Keratinocyte (primary cell): ENCODE measurements around the gene PPP1R3E.

ENCODE experiments used
- CTCF ChIP-seq, 3 experiments: IDR thresholded peaks in 1 of 3; conservative IDR thresholded peaks in 1 of 3; optimal IDR thresholded peaks in 1 of 3; 2 replicates in 2 of 3; 3 replicates in 1 of 3; pipeline versions ENCODE3 to v1.5.1; 2011; ENCODE audit warnings: low read length in 3 of 3, mild to moderate bottlenecking in 3 of 3, moderate library complexity in 2 of 3, control low read depth in 1 of 3, inconsistent platforms in 1 of 3; ENCODE audit not compliant: insufficient read depth in 2 of 3; ENCODE audit errors: extremely low read depth in 1 of 3
- EZH2 ChIP-seq: IDR thresholded peaks from one replicate; pipeline ENCODE4 v1.6.1; 2012; ENCODE audit warnings: inconsistent platforms, mild to moderate bottlenecking, low read length, moderate library complexity

DNA sequence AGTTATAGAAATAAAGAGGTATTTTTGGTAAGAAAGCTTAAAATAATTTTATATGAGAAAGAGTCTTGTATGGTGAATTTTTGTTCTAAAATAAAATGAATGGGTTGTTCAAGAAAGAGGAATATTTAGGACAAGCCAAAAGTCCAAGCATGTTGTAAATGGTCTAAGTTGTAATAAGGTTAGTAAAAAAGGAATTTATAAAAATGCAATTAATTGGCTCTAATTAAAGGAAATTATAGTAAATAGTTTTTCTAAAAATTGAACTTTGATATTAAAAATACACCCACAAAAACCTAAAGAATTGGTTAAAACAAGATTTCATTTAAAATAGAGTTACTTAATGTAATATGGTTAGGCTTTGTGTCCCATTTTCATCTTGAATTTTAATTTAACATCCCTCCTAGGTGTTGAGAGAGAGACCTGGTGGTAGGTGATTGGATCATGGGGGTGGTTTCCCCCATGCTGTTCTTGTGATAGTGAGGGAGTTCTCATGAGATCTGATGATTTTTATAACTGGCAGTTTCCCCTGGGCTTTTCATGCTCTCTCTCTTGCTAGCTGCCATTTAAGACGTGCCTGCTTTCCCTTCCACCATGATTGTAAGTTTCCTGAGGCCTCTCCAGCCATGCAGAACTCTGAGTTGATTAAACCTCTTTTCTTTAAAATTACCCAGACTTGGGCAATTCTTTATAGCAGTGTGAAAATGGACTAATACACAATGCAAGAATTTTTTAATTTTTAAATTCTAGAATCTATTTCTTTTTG lies 37.0 kb upstream of the PPP1R3E start:
- TF ChIP-seq EZH2 (no peak), CTCF (optimal IDR thresholded peaks at IDR 0.05 in 1 of 3, IDR thresholded peaks at IDR 0.05 in 1 of 3, conservative IDR thresholded peaks at IDR 0.05 in 1 of 3; ENCODE audit: extremely low read depth in 1 of 3, insufficient read depth in 2 of 3, low read length in 3 of 3) (no peak)
